Right atrium auricular region (tissue), 2 donors: ENCODE results near the gene RAB4A. TPM values are rescaled to one million over a fixed set of nuclear protein-coding genes. Genes with fewer than 3 reads are reported as not detected.

Source experiments
- DNase-seq: peaks from one replicate; pipeline ENCODE4 v3.0.0-alpha.2; 2019; ENCODE audit warnings: low spot score
- H3K27ac ChIP-seq, 2 donors: fragments of 200-600 bp; sonication (generic); 1 replicate in 1 of 2; 2 replicates in 1 of 2; pipeline ENCODE4 v1.5.1; 2016 to 2019
- H3K27me3 ChIP-seq, 2 donors: fragments of 200-600 bp; sonication (generic); one replicate each; pipeline versions ENCODE4 v1.5.1 to v1.6.0; 2017 to 2019
- H3K36me3 ChIP-seq: fragments of 200-600 bp; sonication (generic); one replicate; pipeline ENCODE4 v1.5.1; 2016
- H3K4me1 ChIP-seq, 2 donors: fragments of 200-600 bp; sonication (generic); one replicate each; pipeline versions ENCODE4 v1.5.1 to v1.6.0; 2017 to 2019
- H3K4me3 ChIP-seq, 2 donors: fragments of 200-600 bp; sonication (generic); 1 replicate in 1 of 2; 2 replicates in 1 of 2; pipeline ENCODE4 v1.5.1; 2017 to 2019; ENCODE audit warnings: mild to moderate bottlenecking in 1 of 2, moderate library complexity in 1 of 2
- H3K9me3 ChIP-seq, 2 donors: fragments of 200-600 bp; sonication (generic); one replicate each; pipeline ENCODE4 v1.5.1; 2019
- CTCF ChIP-seq, 2 donors: fragments of 200-600 bp; sonication (generic); IDR thresholded peaks; one replicate each; pipeline ENCODE4 v1.5.1; 2019; ENCODE audit warnings: antibody characterized with exemption in 2 of 2
- total RNA-seq, 2 donors: library from RNA; depleted of rRNA; stranded (reverse); fragments of >200 nt; gene quantifications; one replicate each; pipeline ENCODE4 v1.1.0, GENCODE V29; 2016

The RAB4A gene
- total RNA-seq, 2 donors from 2014 or later, result 44.4 to 60.8 TPM

GRCh38 chr1:229318056-229318455 lies 47.1 kb downstream of the RAB4A start:
- no peak for TF ChIP-seq CTCF (IDR thresholded peaks at IDR 0.05)
- Histone ChIP-seq H3K27ac (no peak overlapping the region), H3K36me3 (peaks cover 21% of the 10 kb centered on the region), H3K27me3 (no peaks in the 10 kb centered on the region), H3K4me1 (no peaks in the 10 kb centered on the region), H3K4me3 (no peak overlapping the region), H3K9me3 (no peaks in the 10 kb centered on the region)
- DNase-seq, result no peak

- Histone ChIP-seq H3K27ac (no peak overlapping the region), H3K36me3 (peaks cover 32% of the 10 kb centered on the region), H3K4me1 (no peaks in the 10 kb centered on the region), H3K4me3 (no peak overlapping the region), H3K9me3 (no peaks in the 10 kb centered on the region), H3K27me3 (no peaks in the 10 kb centered on the region)
- TF ChIP-seq CTCF (IDR thresholded peaks at IDR 0.05), result no peak
- no peak for DNase-seq
Observed at GRCh38 chr1:229319487-229319886, 48.6 kb downstream of the RAB4A start.

GRCh38 chr1:229323201-229323600 lies 52.3 kb downstream of the RAB4A start:
- no peak for DNase-seq
- no peak for TF ChIP-seq CTCF (IDR thresholded peaks at IDR 0.05)

GRCh38 chr1:229323885-229324553 lies 53.1 kb downstream of the RAB4A start:
- H3K27ac ChIP-seq, result no peak overlapping the region
- H3K4me1 ChIP-seq, result no peaks in the 10 kb centered on the region
- DNase-seq, result no peak
- H3K9me3 ChIP-seq, result no peaks in the 10 kb centered on the region
- H3K4me3 ChIP-seq, result no peak overlapping the region
- H3K27me3 ChIP-seq, result no peaks in the 10 kb centered on the region
- no peak for TF ChIP-seq CTCF (IDR thresholded peaks at IDR 0.05)
- peaks cover 40% of the 10 kb centered on the region for H3K36me3 ChIP-seq

More at GRCh38 chr1:229323201-229323600, 52.3 kb downstream of the RAB4A start:
- Histone ChIP-seq H3K4me1 (no peaks in the 10 kb centered on the region), H3K4me3 (no peak overlapping the region), H3K27me3 (no peaks in the 10 kb centered on the region), H3K9me3 (no peaks in the 10 kb centered on the region), H3K27ac (no peak overlapping the region), H3K36me3 (peaks cover 41% of the 10 kb centered on the region)

- TF ChIP-seq CTCF (IDR thresholded peaks at IDR 0.05), result no peak
- Histone ChIP-seq H3K9me3 (no peaks in the 10 kb centered on the region), H3K27ac (no peak overlapping the region), H3K4me1 (no peaks in the 10 kb centered on the region), H3K4me3 (no peak overlapping the region), H3K27me3 (no peaks in the 10 kb centered on the region), H3K36me3 (peaks cover 30% of the 10 kb centered on the region)
- DNase-seq, result no peak
Observed at GRCh38 chr1:229325401-229325800, 54.5 kb downstream of the RAB4A start.
